Measurements from ENCODE around the gene RRP7A.
"Not testable (repeated sequence)": the region's sequence is repeated elsewhere in the genome, so short reads cannot be mapped to it uniquely, and the experiment has no call there.

Gene RRP7A, protein sequence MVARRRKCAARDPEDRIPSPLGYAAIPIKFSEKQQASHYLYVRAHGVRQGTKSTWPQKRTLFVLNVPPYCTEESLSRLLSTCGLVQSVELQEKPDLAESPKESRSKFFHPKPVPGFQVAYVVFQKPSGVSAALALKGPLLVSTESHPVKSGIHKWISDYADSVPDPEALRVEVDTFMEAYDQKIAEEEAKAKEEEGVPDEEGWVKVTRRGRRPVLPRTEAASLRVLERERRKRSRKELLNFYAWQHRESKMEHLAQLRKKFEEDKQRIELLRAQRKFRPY

DNA sequence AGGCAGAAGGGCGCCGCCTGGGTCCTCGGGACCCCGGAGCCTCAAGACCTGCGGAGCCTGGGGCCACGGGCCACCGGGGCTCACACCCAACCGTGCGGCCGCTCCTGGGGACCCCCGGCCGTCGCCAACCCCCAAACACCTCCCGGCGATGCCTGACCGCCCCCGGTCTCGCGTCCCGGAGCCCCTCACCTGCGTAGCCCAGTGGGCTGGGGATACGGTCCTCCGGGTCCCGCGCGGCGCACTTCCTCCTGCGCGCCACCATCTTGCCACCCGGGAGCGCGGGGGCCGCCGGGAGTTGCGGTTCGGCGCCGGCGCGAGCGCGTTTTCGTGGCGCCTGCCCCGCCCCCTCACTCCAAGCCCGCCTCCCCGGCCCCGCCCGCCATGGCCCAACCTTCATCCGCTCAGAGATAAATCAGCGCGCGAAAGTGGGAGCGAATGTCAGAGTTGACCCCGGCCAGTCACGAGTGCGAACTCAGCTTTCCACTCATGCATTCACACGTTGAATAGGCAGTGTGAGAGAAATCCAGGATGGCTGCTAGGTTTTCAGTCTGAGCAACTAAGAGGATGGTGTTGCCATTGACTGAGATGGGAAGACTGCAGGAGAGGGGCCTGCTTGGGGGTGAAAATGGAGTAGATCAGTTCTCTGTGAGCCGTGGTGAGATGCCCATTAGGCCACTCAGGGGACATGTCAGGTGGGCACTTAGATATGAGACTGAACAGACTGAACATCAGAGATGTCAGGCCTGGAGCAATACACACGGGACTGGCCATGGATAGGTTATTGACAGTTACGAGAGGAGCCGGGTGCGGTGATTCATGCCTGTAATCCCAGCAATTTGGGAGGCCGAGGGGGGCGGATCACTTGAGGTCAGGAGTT is at the start of gene RRP7A:
Gene RRP7A, minus strand, starts transcription at position 272 of the 877 bp plus-strand sequence. Its CDS starts 10 bp downstream, at position 262.
- in situ Hi-C loops (cut with MboI; ENCODE audit: low sequenced_read_pairs) = no loop called here

DNA sequence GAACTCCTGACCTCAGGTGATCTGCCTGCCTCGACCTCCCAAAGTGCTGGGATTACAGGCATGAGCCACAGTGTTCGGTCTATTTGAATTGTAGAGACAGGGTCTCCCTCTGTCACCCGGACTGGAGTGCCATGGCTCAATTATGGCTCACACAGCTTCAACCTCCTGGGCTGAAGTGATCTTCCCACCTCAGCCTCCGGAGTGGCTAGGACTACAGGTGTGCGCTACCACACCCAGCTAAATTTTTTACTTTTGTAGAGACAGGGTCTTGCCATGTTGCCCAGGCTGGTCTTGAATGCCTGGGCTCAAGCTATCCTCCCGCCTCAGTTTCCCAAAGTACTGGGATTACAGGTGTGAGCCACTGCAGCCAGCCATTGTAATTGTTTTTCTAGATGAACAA is 48.4 kb upstream of the RRP7A start:
- in situ Hi-C loops (cut with MboI; ENCODE audit: low sequenced_read_pairs) = not testable (repeated sequence)

DNA sequence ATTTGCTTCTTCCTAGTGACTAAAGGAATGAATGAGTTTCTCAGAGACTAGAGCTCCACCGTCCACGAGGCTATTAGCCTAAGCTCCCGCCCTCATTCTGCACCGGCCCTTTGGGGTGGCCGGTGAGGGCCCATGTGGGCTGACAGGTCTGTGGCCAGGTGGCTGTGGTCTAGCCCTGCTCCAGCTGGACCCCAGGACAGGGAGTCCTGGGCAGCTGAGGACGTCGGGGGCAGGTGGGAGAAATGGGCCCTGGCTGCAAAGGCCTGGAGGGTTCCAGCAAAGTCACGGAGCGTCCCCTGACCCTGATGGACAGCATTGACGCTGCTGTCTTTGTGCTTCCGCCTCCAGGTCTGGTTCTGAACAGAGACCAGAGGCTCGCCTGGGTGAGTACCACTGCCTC is 46.4 kb upstream of the RRP7A start:
- in situ Hi-C loops (cut with MboI; ENCODE audit: low sequenced_read_pairs) = no loop called here

DNA sequence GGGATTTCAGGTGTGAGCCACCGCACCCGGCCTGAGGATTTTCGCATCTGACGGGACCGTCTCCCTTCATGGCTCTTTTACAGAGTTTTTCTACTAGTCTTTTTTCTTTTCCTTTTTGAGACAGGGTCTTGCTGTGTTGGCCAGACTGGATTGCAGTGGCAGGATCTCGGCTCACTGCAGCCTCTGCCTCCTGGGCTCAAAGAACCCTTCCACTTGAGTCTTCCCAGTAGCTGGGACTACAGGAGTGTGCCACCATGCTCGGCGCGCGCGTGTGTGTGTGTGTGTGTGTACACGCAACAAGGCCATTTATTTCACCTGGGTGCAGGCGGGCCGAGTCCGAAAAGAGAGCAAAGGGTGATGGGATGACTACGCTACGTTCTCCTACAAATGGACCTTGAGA is 45.1 kb upstream of the RRP7A start:
- in situ Hi-C loops (cut with MboI; ENCODE audit: low sequenced_read_pairs) = no loop called here

DNA sequence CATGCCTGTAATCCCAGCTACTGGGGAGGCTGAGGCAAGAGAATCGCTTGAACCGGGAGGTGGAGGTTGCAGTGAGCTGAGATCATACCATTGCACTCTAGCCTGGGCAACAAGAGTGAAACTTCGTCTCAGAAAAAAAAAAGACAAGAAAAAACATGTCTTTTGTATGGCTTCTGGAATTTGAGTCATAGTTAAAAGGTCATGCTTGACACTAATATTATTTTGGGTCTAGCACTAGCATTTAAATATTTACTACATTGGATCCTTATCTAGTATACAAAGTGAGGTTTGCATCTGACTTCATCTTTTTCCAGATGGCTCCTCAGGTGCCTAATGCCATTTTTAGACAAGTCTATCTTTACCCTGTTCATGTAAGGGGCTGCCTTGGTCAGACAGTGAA is 44.3 kb upstream of the RRP7A start:
- in situ Hi-C loops (cut with MboI; ENCODE audit: low sequenced_read_pairs) = not testable (repeated sequence)

DNA sequence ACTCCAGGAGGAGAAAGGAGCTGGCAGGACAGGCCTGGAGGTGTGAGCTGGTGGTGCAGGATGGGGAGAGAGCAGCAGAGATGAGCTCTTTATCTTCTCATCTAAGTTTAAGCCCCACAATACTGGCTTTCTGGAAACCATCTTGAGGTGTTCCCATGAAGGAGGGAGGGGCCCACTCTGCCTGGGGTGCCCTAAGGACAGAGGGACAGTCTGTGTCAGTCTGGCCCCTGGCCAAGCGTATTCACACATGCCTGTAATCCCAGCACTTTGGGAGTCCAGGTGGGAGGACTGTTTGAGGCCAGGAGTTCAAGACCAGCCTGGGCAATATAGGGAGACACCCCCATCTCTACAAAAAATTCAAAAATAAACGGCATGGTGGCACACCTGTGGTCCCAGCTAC is 43.1 kb upstream of the RRP7A start:
- in situ Hi-C loops (cut with MboI; ENCODE audit: low sequenced_read_pairs) = no loop called here

DNA sequence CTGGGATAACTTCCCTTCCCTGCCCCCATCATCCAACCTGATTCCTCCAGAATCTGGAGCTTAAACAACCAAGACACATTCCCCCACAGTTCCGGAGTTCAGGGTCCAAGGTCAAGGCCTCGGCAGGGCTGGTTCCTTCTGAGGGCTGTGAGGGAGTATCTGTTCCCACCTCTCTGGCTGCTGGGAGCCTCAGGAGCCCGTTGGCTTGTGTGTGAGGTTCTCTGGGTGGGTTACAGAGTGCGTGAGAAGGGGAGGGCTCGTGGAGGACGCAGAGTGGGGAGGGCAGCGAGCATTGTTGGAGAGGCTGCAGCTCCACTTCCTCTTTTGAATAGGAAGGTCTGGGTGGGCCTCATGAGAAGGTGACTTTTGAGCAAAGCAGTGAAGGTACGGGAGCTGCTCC is 42.7 kb upstream of the RRP7A start:
- in situ Hi-C loops (cut with MboI; ENCODE audit: low sequenced_read_pairs) = no loop called here

DNA sequence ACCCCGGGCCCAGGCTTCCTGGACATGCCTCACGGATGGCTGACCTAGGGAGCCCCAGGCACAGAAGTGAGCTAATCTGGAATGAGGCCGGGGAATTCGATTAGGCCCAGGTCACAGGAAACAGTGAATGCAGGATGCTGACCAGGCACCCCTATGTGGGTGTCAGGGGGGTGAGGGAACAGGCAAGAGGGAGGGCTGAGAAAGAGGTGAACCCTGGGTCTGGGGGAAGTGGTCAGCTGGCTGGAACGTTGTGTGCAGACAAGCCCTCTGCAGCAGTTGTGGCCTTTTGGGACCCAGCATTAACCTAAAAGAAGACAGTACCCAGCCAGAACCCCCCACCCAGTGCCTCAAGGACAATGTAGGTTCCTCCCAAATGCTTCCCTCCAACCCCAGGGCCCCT is 42.3 kb upstream of the RRP7A start:
- in situ Hi-C loops (cut with MboI; ENCODE audit: low sequenced_read_pairs) = no loop called here

DNA sequence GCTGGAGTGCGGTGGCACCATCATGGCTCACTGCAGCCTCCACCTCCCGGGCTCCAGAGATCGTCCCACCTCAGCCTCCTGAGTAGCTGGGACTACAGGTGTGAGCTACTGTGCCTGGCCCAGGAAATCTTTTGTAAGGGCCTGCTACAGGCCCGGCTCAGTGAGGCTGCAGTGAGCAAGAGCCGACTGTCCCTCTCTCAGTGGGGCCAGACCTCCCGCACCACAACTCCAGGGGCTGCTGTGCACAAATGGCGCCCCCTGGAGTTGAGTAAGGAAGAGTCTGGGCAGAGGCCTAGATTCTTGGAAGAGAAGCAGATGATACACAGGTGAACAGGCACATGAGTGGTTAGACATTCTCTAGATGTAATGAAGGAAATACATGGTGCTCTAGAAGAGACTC is 41.2 kb upstream of the RRP7A start:
- in situ Hi-C loops (cut with MboI; ENCODE audit: low sequenced_read_pairs) = no loop called here

DNA sequence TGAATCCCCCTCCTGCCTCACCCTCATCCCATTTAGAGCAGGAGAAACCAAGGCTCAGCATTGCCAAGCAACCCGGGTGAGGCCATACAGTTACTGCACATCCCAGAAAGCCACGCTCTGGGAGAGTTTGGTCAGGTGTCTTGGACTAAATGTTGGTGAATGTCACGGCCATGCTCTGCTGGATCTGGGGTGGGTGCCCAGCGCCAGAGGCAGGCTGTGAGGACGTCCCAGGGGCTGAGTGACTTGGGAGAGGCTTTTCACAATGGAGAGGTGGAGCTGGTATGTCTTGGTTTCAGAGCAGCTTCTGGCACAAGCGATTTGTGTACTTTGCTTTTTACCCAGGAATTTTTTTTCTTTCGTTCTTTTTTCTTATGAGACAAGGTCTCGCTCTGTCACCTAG is 40.8 kb upstream of the RRP7A start:
- in situ Hi-C loops (cut with MboI; ENCODE audit: low sequenced_read_pairs) = no loop called here

DNA sequence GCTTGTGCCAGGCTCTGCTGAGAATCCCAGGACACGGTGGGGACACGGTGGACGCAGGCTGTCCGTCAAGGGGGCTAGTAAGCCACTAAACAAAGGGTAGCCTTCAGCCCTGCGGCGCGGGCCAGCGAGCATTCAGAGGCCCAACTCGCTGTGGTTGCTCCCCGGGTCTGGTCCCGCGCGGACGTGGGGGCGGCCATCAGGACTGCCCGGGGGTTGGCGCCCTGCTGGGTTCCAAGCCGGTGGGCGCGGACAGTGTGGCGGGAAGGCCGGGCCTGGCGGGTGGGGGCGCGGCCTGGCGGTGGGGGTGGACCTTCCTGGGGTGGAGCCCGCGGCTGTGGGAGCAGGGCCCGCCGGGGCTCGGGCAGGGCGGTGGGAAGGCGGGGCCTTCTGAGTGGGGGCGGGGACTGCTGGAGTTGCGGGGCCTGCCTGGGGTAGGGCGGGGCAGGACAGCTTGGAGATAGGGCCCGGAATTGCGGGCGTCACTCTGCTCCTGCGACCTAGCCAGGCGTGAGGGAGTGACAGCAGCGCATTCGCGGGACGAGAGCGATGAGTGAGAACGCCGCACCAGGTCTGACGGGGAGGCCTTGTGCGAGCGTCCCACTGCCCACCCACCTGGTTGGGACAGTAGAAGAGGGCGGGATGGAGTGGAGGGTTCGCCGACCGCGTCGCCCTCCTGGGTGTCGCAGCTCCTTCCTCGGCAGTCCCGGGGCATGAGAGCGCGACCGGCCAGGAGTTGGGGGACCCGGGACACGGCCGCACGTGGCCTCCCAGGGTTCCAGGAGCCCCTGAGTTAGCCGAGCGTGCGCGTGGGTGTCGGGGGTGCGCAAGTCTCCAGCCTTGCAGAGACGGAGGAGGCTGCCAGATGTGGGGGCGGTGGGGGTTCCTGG is 34.1 kb upstream of the RRP7A start, which contains the start of gene SERHL2:
Gene SERHL2, plus strand, starts transcription at position 482 of the 887 bp plus-strand sequence. Its CDS starts 65 bp downstream, at position 547.
- in situ Hi-C loops (cut with MboI; ENCODE audit: low sequenced_read_pairs) = no loop called here

DNA sequence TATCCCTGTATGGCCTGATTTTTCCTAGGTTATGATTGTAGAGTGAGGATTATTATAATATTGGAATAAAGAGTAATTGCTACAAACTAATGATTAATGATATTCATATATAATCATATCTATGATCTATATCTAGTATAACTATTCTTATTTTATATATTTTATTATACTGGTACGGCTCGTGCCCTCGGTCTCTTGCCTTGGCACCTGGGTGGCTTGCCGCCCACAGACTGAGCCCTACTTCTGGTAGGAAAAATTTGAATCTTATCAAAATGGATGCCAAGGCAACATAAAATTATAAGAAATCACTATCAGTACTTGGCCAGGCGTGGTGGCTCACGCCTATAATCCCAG is 32.7 kb upstream of the RRP7A start:
- in situ Hi-C loops (cut with MboI; ENCODE audit: low sequenced_read_pairs) = not testable (repeated sequence)

DNA sequence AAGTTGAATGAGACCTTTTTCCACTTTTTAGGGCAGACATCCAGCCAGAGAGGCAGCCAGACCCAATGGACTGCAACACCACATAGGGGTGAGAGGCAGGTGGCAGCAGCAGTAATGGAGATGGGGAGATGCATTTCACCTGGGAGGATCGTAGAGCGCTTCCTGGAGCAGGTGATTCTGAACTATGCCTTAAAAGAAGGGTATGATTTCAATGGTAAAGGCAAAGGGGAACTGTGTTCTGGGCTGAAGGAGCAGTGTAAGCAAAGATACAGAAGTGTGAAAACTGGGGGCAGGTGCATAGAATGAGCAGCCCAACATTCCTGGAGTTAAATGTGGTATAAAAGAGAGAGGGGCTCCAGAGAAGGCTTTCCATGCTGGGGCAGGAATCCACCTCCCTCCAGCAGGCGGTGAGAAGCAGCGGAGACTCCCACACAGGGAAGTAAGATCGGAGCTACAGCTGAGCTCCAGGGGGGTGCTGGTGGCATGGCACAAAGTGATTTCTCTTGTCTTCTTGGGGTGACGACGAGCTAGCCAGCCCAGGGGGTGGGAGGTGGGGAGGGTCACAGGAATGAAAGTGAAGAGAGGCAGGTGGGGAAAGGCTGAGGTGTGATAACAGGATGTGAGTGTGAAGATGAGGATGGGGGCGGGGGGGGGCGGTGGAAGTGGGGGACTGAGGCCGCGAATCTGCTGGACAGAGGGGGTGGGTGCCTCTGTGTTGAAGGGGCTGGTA is 29.9 kb upstream of the RRP7A start:
- in situ Hi-C loops (cut with MboI; ENCODE audit: low sequenced_read_pairs) = no loop called here

DNA sequence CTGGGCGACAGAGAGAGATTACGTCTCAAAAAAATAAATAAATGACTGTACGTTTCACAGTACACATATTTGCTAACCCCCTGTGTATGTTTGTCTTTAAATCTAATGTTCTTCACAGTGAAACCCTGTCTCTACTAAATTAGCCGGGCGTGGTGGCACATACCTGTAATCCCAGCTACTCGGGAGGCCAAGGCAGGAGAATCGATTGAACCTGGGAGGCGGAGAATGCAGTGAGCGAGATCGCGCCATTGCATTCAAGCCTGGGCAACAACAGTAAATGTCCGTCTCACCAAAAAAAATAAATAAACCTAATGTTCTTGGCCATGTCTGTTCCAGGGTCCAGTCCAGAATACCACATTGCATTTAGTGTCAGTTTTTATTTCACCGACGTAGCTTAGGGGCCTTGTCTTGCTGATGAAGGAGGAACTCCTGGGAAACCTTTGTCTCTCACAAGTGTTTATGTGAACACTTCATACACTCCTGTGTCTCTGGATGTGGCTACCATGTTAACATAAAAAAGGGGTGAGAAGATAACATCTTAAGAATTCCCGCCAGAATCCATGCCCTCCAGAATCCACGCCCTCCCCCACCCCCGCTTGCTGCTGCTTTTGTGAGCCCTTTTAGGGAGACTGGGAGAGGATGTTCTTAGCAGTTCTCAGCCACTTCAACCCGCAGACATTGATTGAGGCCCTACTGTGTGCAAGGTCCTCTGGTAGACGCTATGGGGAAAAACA is 29.2 kb upstream of the RRP7A start:
- in situ Hi-C loops (cut with MboI; ENCODE audit: low sequenced_read_pairs) = no loop called here

DNA sequence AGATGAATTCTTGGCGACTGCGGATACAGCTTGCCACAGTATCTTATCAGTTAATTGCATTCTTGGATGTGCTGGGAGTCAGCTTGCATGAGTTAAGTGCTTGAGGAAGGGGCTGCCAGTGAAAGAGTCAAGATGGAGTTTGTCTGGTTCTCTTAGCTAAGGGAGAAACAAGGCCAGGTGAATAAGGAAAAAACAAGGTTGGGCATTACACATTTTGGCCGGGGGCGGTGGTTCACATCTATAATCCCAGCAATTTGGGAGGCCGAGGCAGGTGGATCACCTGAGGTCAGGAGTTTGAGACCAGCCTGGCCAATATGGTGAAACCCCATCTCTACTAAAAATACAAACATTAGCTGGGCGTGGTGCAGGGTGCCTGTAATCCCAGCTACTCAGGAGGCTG is 28.5 kb upstream of the RRP7A start:
- in situ Hi-C loops (cut with MboI; ENCODE audit: low sequenced_read_pairs) = not testable (repeated sequence)

DNA sequence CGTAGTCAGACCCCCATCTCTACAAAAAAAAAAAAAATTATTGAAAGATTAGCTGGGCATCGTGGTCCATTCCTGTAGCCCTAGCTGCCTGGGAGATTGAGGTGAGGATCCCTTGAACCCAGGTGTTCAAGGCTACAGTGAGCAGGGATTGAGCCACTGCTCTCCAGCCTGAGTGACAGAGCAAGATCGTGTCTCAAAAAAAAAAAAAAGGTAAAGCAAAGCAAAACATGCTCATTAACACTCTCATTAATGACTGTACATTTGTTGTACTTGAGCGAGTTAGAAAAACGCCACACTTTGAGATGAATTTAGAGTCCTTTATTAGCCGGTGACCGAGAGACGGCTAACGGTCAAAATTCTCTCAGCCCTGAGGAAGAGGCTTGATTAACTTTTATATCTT is 28.0 kb upstream of the RRP7A start:
- in situ Hi-C loops (cut with MboI; ENCODE audit: low sequenced_read_pairs) = no loop called here

DNA sequence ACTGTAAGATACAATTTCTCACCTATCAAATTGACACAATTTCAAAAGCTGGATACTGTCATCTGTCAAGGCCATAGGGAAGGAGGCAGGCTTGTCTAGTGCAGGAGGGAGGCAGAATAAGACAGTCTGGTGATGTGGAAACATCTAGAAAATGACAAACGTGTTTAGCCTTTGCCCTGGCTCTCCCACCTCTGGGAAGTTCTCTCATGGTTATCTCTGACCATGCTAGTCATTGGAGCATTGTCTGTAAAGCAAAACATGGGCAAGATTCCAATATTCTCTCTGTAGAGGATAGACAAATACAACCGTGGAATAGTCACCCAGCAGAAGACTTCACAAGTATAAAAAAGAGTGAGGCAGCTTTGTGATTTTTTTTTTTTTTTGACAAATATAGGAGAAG is 25.1 kb upstream of the RRP7A start:
- in situ Hi-C loops (cut with MboI; ENCODE audit: low sequenced_read_pairs) = no loop called here

DNA sequence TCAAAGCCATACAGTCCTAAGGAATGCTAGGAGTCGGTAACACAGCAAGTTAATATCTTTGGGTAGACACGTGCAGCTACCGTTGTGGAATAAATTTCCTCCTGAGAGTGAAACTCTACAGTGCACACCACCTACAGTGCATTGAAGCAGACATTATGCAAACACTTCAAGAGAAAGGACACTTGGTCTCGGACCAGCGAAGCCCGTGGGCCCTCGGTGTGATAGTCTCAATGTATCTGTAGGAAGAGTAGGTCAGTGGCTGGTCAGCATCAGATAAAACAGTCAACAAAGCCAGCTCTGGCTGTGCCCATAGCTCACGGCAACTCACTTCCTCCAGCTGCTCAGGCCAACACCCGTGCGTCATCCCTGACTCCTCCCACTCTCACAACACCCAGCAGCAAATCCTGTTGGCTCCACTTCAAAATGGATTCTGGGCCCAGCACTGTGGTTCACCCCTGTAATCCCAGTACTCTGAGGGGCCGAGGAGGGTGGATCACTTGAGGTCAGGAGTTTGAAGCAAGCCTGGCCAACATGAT is 19.7 kb upstream of the RRP7A start:
- in situ Hi-C loops (cut with MboI; ENCODE audit: low sequenced_read_pairs) = not testable (repeated sequence)

DNA sequence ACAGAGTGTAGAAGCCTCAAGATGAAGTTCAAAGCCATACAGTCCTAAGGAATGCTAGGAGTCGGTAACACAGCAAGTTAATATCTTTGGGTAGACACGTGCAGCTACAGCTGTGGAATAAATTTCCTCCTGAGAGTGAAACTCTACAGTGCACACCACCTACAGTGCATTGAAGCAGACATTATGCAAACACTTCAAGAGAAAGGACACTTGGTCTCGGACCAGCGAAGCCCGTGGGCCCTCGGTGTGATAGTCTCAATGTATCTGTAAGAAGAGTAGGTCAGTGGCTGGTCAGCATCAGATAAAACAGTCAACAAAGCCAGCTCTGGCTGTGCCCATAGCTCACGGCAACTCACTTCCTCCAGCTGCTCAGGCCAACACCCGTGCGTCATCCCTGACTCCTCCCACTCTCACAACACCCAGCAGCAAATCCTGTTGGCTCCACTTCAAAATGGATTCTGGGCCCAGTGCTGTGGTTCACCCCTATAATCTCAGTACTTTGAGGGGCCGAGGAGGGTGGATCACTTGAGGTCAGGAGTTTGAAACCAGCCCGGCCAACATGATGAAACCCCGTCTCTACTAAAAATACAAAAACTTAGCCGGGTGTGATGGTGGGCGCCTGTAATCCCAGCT is 17.7 kb upstream of the RRP7A start:
- in situ Hi-C loops (cut with MboI; ENCODE audit: low sequenced_read_pairs) = not testable (repeated sequence)

Data from HL-60/S4 treated with phorbol 12-myristate 13-acetate at 8.2 ng/mL for 4 days and 3 days (cell line).